Heart left ventricle (tissue), 13 donors: ENCODE measurements around the gene PRKAG2.

Source experiments
- CTCF ChIP-seq, 12 donors: fragments of 200-600 bp; sonication (generic) in 4 of 12; IDR thresholded peaks; one replicate each; pipeline versions ENCODE4 v1.5.0 to v1.8.0; 2018 to 2022; ENCODE audit warnings: antibody characterized with exemption in 12 of 12, mild to moderate bottlenecking in 5 of 12
- POLR2A ChIP-seq, 2 donors: fragments of 450-650 bp; IDR thresholded peaks; one replicate each; pipeline ENCODE4 v1.6.1; 2017; ENCODE audit warnings: antibody characterized with exemption in 2 of 2, mild to moderate bottlenecking in 2 of 2, moderate library complexity in 2 of 2
- donor health status: ischemic (EF 13 %, LVEDD 7.1; RV severe dilation, severe dysfunction).
- donor health status: DM: no; HTN: yes; CAD: no.
- donor health status: DM: no; HTN: no; CAD: no.
- donor health status: ischemic (EF 25% LVEDD 6.9; RV normal size, moderate dysfunction).
- donor health status: ischemic (EF 25% LVEDD 5.7; RV mildly dilated, moderate dysfunction).
- donor health status: ischemic (EF 35%, LVEDD 5.7; RV mildly dilated, moderate dysfunction).
- donor health status: nonischemic (EF 11% LVEDD 7.7; RV severe dilation, severe dysfunction).
- donor health status: DM: yes; HTN: yes; CAD: no.
- donor health status: PGD.
- donor health status: ischemic (EF 29% LVEDD 5.4; RV normal size, mild dysfunction).
- donor health status: nonischemic (EF 23%, LVEDD 6.1; RV moderate dilation, normal function).

- TF ChIP-seq CTCF (IDR thresholded peaks at IDR 0.05), result no peak
- TF ChIP-seq POLR2A (IDR thresholded peaks at IDR 0.05), result no peak
Measured at GRCh38 chr7:151710646-151711434, 166.1 kb downstream of the PRKAG2 start.
